Mesenchymal stem cell (in vitro differentiated cells and primary cell): ENCODE data around the gene FKBP5.
"Not testable (repeated sequence)": the region's sequence is repeated elsewhere in the genome, so short reads cannot be mapped to it uniquely, and the experiment has no call there.

Source experiments
- DNase-seq: peaks from one replicate; pipeline ENCODE4 v3.0.0-alpha.2; 2013
- H2AFZ ChIP-seq: one replicate; pipeline ENCODE4 v1.6.1; 2013; ENCODE audit warnings: low read depth, mild to moderate bottlenecking, control low read depth, inconsistent platforms, low read length, moderate library complexity
- H2AK5ac ChIP-seq: 2 replicates; pipeline ENCODE4 v1.6.1; 2013; ENCODE audit warnings: low read length, moderate library complexity, mild to moderate bottlenecking, inconsistent platforms; ENCODE audit not compliant: severe bottlenecking
- H2BK120ac ChIP-seq: one replicate; pipeline ENCODE4 v1.6.1; 2013; ENCODE audit warnings: low read depth, mild to moderate bottlenecking, inconsistent platforms, low read length, moderate library complexity
- H2BK12ac ChIP-seq, 2 experiments: one replicate each; pipeline ENCODE4 v1.6.1; 2013; ENCODE audit warnings: inconsistent platforms in 2 of 2, low read length in 2 of 2, mild to moderate bottlenecking in 2 of 2, moderate library complexity in 2 of 2, control low read depth in 1 of 2
- H2BK15ac ChIP-seq: one replicate; pipeline ENCODE4 v1.6.1; 2013; ENCODE audit warnings: mild to moderate bottlenecking, low read depth, inconsistent platforms; ENCODE audit not compliant: poor library complexity, severe bottlenecking
- H2BK5ac ChIP-seq: 2 replicates; pipeline ENCODE4 v1.6.1; 2013; ENCODE audit warnings: low read depth, mild to moderate bottlenecking, low read length, control low read depth, inconsistent platforms; ENCODE audit not compliant: poor library complexity, severe bottlenecking
- H3K14ac ChIP-seq, 2 experiments: one replicate each; pipeline ENCODE4 v1.6.1; 2013; ENCODE audit warnings: inconsistent platforms in 2 of 2, low read length in 2 of 2, control low read depth in 1 of 2, mild to moderate bottlenecking in 1 of 2, moderate library complexity in 1 of 2
- H3K18ac ChIP-seq, 2 experiments: one replicate each; pipeline ENCODE4 v1.6.1; 2013; ENCODE audit warnings: inconsistent platforms in 2 of 2, low read length in 2 of 2, control low read depth in 1 of 2, low read depth in 1 of 2, mild to moderate bottlenecking in 1 of 2
- H3K23ac ChIP-seq, 2 experiments: one replicate each; pipeline ENCODE4 v1.6.1; 2013; ENCODE audit warnings: inconsistent platforms in 2 of 2, low read length in 2 of 2, mild to moderate bottlenecking in 2 of 2, moderate library complexity in 2 of 2, control low read depth in 1 of 2
- H3K27ac ChIP-seq: 2 replicates; pipeline ENCODE4 v1.5.1; 2013; ENCODE audit warnings: mild to moderate bottlenecking, moderate library complexity, low read length, control low read depth, inconsistent platforms; ENCODE audit not compliant: poor library complexity, severe bottlenecking
- H3K27me3 ChIP-seq, 2 experiments: 2 replicates each; pipeline versions ENCODE4 v1.6.1 to v1.7.0; 2013; ENCODE audit warnings: low read length in 2 of 2, mild to moderate bottlenecking in 2 of 2, moderate library complexity in 2 of 2, control low read depth in 1 of 2, inconsistent platforms in 1 of 2; ENCODE audit not compliant: control insufficient read depth in 1 of 2, insufficient read depth in 1 of 2
- H3K36me3 ChIP-seq, 2 experiments: 2 replicates each; pipeline versions ENCODE4 v1.6.1 to v1.7.0; 2013; ENCODE audit warnings: low read length in 2 of 2, control low read depth in 1 of 2, inconsistent platforms in 1 of 2, low read depth in 1 of 2, mild to moderate bottlenecking in 1 of 2; ENCODE audit not compliant: insufficient read depth in 2 of 2, control insufficient read depth in 1 of 2
- H3K4ac ChIP-seq, 2 experiments: one replicate each; pipeline ENCODE4 v1.6.1; 2013; ENCODE audit warnings: inconsistent platforms in 2 of 2, low read length in 2 of 2, mild to moderate bottlenecking in 2 of 2, moderate library complexity in 2 of 2, control low read depth in 1 of 2, low read depth in 1 of 2
- H3K4me1 ChIP-seq: 2 replicates; pipeline ENCODE4 v1.6.1; 2013; ENCODE audit warnings: low read depth, low read length, control low read depth; ENCODE audit not compliant: control insufficient read depth, insufficient read depth
- H3K4me2 ChIP-seq: 2 replicates; pipeline ENCODE4 v1.6.1; 2013; ENCODE audit warnings: low read length, mild to moderate bottlenecking, inconsistent platforms; ENCODE audit not compliant: poor library complexity, severe bottlenecking
- H3K4me3 ChIP-seq, 2 experiments: 2 replicates each; pipeline versions ENCODE4 v1.5.1 to v1.7.0; 2013; ENCODE audit warnings: low read length in 2 of 2, mild to moderate bottlenecking in 2 of 2, control low read depth in 1 of 2, low read depth in 1 of 2; ENCODE audit not compliant: insufficient read depth in 1 of 2
- H3K79me1 ChIP-seq: replicated peaks from 2 replicates; pipeline ENCODE4 v1.6.1; 2013; ENCODE audit warnings: mild to moderate bottlenecking, control low read depth, low read length, inconsistent platforms; ENCODE audit not compliant: poor library complexity, severe bottlenecking
- H3K9ac ChIP-seq: 2 replicates; pipeline ENCODE4 v1.7.0; 2013; ENCODE audit warnings: mild to moderate bottlenecking, low read length, moderate library complexity
- H3K9me3 ChIP-seq: 2 replicates; pipeline ENCODE4 v1.7.0; 2013; ENCODE audit warnings: mild to moderate bottlenecking, low read length; ENCODE audit not compliant: control insufficient read depth
- H4K8ac ChIP-seq: one replicate; pipeline ENCODE4 v1.6.1; 2013; ENCODE audit warnings: inconsistent platforms, mild to moderate bottlenecking, low read length, moderate library complexity
- H4K91ac ChIP-seq: one replicate; pipeline ENCODE4 v1.6.1; 2013; ENCODE audit warnings: mild to moderate bottlenecking, low read length, inconsistent platforms
- WGBS: methylation state at CpG from one replicate; pipeline ENCODE4 v1.1.7; 2013; ENCODE audit warnings: mixed read lengths; 5-methylcytosine and 5-hydroxymethylcytosine counted together

FKBP5 gene

DNA sequence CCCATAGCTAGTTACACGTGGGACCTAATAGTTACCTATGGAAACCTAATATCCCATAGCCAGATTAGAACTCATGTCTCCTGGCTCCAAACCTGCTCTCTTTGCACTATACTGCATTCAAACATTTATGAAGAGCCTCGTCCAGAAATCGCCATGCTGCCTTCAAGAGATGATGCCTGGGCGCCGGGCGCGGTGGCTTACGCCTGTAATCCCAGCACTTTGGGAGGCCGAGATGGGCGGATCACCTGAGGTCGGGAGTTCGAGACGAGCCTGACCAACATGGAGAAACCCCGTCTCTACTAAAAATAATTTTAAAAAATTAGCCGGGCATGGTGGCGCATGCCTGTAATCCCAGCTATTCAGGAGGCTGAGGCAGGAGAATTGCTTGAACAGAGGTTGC is 1.3 kb upstream of the FKBP5 start:
- not testable (repeated sequence) for H3K9ac ChIP-seq, H2BK5ac ChIP-seq, H3K36me3 ChIP-seq, H3K23ac ChIP-seq, H3K27me3 ChIP-seq, H2AK5ac ChIP-seq, H3K79me1 ChIP-seq, H3K14ac ChIP-seq, H3K27ac ChIP-seq, H3K4me2 ChIP-seq, H2BK15ac ChIP-seq, H4K91ac ChIP-seq, H2AFZ ChIP-seq, H2BK120ac ChIP-seq, DNase-seq, H3K4me1 ChIP-seq, H3K4me3 ChIP-seq, H2BK12ac ChIP-seq, H4K8ac ChIP-seq, H3K18ac ChIP-seq, H3K4ac ChIP-seq
- WGBS: 97% methylated on average over 16 of the region's 16 CpGs
- peaks cover 12% of the 10 kb centered on the region for H3K9me3 ChIP-seq

DNA sequence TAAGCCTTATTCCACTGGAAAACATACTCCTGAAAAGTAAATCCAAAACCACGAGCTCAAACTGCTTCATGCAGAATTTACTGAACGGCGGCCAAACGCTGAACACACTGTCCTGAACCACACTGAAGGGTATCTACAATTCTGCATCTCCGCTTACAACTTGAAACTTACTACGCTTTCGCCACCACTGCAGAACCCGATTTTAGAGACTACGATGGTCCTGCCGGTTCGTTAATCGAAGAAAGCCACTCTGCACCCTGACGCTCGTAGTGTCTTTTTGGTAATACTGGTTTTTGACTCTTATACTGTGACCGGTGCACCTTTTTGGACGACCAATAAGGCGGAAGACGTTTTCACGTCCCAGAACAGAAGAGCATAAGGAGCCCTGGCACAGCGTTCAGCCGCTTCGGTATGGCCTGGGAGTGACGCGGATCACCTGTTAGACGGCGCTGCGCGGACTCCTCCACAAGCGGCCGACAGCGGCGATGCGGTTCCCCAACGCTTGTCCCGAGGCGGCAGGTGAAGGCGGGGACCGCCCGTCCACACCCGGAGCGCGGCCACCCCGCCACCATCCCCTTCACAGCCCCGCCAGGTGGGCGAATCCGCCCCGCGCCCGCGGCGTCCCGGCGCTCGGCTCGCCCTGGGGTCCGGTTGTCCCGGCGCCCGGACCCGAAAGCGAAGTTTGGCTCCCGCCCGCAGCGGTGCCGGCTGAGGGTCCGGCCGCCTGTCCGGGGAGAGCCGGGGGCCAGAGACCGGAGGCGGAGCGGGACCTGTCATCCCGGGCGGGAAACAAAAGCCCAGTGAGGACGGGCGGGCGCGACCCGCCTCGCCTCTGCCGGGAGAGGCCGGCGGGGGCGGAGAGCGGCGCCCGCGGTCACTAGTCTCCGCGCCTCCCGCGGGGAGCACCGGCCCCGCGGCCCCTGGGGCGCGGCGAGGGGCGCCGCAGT is 784 bp downstream of the FKBP5 start:
- Histone ChIP-seq H4K91ac (peak overlapping the region; percentile 80), H3K18ac (peak overlapping the region; percentile 94 to 98), H3K4me2 (peak overlapping the region; percentile 97), H3K4me1 (peaks cover 2% of the 10 kb centered on the region), H2AK5ac (no peak overlapping the region), H3K14ac (peak overlapping the region; percentile 38 to 90), H3K4ac (peak overlapping the region; percentile 75 to 86), H3K27me3 (no peaks in the 10 kb centered on the region), H3K36me3 (no peaks in the 10 kb centered on the region), H4K8ac (peak overlapping the region; percentile 5), H3K79me1 (peaks cover 2% of the 10 kb centered on the region), H3K9me3 (no peaks in the 10 kb centered on the region), H3K23ac (peak overlapping the region in 1 of 2 experiments; percentile 95), H2BK12ac (peak overlapping the region; percentile 14 to 70), H2AFZ (no peak overlapping the region), H2BK15ac (peak overlapping the region; percentile 94), H2BK5ac (peak overlapping the region; percentile 57), H3K27ac (peak overlapping the region; percentile 19), H2BK120ac (peak overlapping the region; percentile 68), H3K9ac (peak overlapping the region; percentile 56), H3K4me3 (peak overlapping the region; percentile 80 to 87)
- 0% methylated on average over 78 of the region's 100 CpGs for WGBS
- DNase-seq: peak; percentile 62

DNA sequence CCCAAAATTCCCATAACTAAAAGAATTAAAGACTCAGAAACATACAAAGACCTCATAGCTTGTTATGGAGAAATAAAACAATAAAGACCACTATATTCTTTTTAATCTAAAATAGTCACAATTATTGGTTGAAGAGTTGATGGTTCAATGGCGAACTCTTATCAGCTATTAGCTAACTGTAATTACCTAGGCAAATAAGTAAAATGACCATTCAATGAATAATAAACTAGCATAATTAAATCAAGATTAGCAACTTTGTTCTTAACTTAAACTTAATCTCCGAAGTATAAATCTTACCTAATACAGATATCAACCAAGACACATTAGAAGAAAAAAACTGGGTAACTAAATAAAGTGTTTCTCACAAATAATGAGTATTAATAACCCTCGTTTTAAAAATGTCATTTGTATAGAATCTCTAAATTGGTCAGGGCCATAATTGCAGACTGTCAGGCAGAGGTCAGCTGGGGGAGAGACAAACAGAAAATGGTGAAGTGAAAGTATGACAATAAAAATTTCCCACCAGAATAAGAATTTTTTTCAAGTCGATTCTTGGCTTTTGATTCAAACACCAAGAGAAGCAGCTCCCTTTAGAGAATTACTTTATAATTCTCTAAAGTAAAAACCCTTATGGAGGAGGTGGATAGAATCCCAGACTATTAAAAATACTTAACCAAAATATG is 1.7 kb downstream of the FKBP5 start:
- peak; percentile 35 for DNase-seq
- Histone ChIP-seq H3K23ac (no peak overlapping the region), H3K4me3 (peak overlapping the region in 1 of 2 experiments; percentile 80), H3K79me1 (peaks cover 2% of the 10 kb centered on the region), H2BK15ac (no peak overlapping the region), H2AK5ac (no peak overlapping the region), H3K9ac (peak overlapping the region; percentile 56), H4K8ac (no peak overlapping the region), H3K4ac (no peak overlapping the region), H3K4me2 (peak overlapping the region; percentile 97), H3K18ac (no peak overlapping the region), H3K36me3 (no peaks in the 10 kb centered on the region), H3K9me3 (no peaks in the 10 kb centered on the region), H4K91ac (no peak overlapping the region), H3K27me3 (no peaks in the 10 kb centered on the region), H2BK120ac (no peak overlapping the region), H3K14ac (no peak overlapping the region), H2AFZ (no peak overlapping the region), H3K27ac (no peak overlapping the region), H2BK12ac (no peak overlapping the region), H3K4me1 (peaks cover 2% of the 10 kb centered on the region), H2BK5ac (peak overlapping the region; percentile 19)
- WGBS: no CpG with 5 or more reads among the region's 4 CpGs

DNA sequence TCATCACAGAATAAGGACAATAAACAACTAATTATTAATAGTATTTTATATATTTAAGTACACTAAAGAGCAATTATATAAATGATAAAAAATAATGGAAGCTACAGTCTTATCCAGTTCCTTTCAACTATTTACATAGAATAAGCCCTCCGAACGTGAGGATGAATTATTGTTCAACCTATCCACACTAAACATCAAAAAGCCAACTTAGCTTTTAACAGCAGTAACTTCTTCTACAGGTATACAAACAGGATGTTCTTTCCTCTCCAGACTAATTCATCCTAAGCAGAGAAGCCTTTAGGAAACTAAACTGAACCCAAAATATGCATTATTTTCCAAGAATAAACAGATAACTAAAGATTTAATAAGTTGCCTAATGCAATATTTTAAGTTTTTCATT is 2.3 kb downstream of the FKBP5 start:
- WGBS: 42% methylated on average over 2 of the region's 2 CpGs
- no peak overlapping the region for H2BK12ac ChIP-seq

More for the DNA sequence above, 2.3 kb downstream of the FKBP5 start:
- Histone ChIP-seq H3K27ac (no peak overlapping the region), H2AK5ac (no peak overlapping the region), H2BK15ac (no peak overlapping the region), H2AFZ (no peak overlapping the region), H3K18ac (no peak overlapping the region), H3K4me3 (no peak overlapping the region), H3K9me3 (no peaks in the 10 kb centered on the region), H3K4ac (no peak overlapping the region), H3K14ac (no peak overlapping the region), H3K79me1 (peaks cover 2% of the 10 kb centered on the region), H3K4me2 (no peak overlapping the region), H2BK5ac (peak overlapping the region; percentile 19), H3K27me3 (no peaks in the 10 kb centered on the region), H3K4me1 (peaks cover 2% of the 10 kb centered on the region), H3K9ac (no peak overlapping the region), H3K23ac (no peak overlapping the region), H3K36me3 (no peaks in the 10 kb centered on the region), H2BK120ac (no peak overlapping the region), H4K8ac (no peak overlapping the region), H4K91ac (no peak overlapping the region)
- no peak for DNase-seq
